Raji (cell line): ENCODE results near the gene RAP2A.

ENCODE experiments used
- POLR2A ChIP-seq: IDR thresholded peaks from 2 replicates; pipeline ENCODE4 v1.6.1; 2011; ENCODE audit warnings: low read depth, low read length, control low read depth; ENCODE audit not compliant: insufficient read depth

The RAP2A gene

GRCh38 chr13:97434397-97435201 lies 630 bp downstream of the RAP2A start:
- peak; percentile 28; the same call in 1 of the 2 replicates for TF ChIP-seq POLR2A

DNA sequence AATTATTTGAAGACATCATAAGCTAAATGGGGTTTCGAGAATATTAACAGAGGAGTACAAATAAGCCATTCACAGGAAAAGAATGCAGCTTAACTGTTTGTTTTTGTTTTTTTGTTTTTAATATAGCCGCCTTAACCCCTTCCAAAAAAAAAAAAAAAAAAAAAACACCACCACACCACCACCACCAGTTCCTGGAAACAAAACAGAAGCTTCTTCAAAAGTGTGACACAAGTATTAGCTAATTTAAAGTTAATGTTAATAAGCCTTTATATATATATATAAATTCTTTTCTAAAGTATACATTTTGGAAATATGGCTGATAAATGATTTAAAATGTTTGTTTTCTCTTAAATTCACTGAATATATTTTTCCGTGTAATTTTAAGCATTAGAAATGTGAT lies 1.4 kb downstream of the RAP2A start:
- TF ChIP-seq POLR2A = no peak

- no peak for TF ChIP-seq POLR2A
Measured at GRCh38 chr13:97435794-97436193, 1.8 kb downstream of the RAP2A start.

DNA sequence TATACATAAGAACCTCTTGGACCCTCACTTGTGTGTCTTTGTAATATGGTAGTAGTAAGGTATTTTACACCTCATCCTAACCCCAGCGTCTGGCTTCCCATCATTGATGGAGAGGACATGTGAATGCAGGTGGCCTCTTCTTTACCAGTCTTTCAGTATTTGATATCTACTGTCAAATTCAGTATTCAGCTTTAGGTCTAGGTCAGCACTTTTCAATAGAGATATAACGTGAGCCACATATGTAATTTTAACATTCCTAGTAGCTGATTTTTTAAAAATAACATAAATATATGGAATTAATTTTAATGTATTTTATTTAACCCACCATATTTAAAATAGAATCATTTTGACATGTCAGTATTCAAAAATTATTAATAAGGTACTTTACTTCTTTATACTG lies 2.9 kb downstream of the RAP2A start:
- no peak for TF ChIP-seq POLR2A

GRCh38 chr13:97437729-97438128 lies 3.8 kb downstream of the RAP2A start:
- no peak for TF ChIP-seq POLR2A

DNA sequence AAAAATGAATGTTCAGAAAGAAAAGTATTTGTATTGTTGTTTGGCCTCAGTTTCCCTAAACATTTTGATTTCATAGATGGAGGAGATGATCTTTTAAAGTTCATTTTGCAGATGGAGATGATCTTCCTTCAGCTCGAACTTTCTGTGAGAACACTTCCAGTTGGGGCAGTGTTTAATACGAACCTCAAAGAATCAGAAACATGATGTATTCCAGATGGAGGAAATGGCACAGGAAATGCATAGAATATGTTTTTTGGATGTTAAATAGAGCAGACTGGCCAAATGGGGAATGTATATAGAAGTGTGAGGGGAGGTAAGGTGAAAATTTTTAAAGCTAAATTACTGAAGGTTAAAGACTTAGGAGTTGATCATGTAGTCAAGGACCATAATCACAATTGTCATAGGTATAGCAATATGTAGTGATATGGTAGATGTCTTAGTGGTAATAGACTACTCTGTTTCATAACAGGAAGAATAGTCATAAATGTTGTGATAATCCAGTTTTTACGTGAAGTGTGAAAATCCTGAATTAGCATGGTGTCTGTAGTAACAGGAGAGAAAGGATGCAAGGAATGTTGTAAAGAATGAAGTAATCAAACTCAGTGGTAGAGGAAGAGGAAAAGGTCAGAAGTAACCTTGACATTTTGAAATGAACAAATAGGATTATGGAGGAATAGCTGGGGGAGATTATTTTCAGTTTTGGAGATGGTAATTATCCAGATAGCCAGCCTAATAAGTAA lies 5.1 kb downstream of the RAP2A start:
- no peak for TF ChIP-seq POLR2A

GRCh38 chr13:97440598-97441170 lies 6.7 kb downstream of the RAP2A start:
- TF ChIP-seq POLR2A = no peak

DNA sequence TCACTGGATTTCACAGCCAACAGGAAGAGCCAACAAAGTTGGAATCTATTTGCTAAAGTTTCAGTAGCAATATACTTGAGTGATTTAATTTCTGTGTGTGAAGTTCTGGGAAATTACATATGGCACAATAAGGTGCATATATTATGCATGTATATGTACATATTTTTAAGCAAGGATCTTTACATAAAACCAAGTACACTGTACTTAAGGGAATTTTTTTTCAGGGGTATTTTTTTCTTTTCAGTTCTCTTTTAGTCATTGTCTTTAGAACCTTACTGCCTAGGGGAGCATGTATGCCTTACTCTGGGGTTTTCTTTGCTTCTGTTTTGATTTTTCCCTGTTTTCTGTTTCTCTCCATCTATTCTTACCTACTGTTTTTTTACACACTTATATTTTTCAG lies 7.4 kb downstream of the RAP2A start:
- no peak for TF ChIP-seq POLR2A

DNA sequence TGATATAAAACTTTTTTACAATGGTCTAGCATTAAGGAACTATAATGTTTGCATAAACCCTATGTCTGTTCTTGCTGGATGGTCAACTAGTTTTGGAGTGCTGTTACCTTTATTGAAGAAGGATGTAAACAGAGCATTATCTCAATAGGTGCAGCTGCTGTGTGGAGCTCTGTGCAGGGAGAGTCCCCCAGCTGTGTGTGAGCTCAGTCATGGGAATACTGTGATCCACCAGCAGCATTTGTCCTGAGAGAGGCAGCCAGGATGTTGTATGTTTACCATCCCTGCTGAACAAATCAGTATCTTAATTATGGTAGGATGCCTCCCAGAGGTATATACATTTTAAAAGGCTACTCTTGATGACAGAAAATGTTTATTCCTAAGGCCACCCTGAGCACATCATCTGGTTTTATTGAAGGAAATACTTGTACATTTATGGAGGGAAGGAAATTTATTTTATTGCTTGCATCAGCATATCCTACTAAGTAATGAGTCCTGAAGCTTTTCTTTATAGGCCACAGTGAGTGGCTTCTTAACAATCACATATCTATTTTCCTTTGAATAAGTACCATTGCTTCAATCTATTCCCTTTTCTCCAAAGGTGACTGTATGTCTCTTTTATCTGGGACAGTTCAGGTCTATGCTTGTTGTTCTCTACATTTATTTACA lies 11.7 kb downstream of the RAP2A start:
- TF ChIP-seq POLR2A = no peak

GRCh38 chr13:97446448-97446847 lies 12.5 kb downstream of the RAP2A start:
- no peak for TF ChIP-seq POLR2A

GRCh38 chr13:97448503-97449251 lies 14.7 kb downstream of the RAP2A start:
- no peak for TF ChIP-seq POLR2A

DNA sequence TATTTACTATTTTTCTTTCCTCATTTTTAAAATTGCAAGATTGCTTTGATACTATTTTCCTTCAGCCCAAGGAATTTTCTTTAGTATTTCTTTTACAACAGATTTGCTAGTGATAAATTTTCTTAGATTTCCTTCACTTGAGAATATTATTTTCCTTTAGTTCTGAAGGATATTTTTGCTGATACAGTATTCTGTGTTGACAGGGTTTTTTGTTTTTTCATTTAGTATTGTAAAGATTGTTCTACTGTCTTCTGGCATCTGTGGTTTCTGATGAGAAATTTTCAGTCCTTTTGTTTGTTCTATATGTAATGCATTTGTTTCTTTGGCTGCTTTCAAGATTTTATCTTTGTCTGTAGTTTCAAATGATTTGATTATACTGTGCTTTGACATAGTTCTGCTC lies 20.7 kb downstream of the RAP2A start:
- TF ChIP-seq POLR2A = no peak

- TF ChIP-seq POLR2A = no peak
Measured at GRCh38 chr13:97456047-97456446, 22.1 kb downstream of the RAP2A start.

GRCh38 chr13:97459215-97459777 lies 25.3 kb downstream of the RAP2A start:
- no peak for TF ChIP-seq POLR2A
